Measurements from ENCODE around the gene MFAP3. TPM values are rescaled to one million over a fixed set of nuclear protein-coding genes. Genes with fewer than 3 reads are reported as not detected.
"Not testable (repeated sequence)": the region's sequence is repeated elsewhere in the genome, so short reads cannot be mapped to it uniquely, and the experiment has no call there.

The MFAP3 gene
- total and polyA plus RNA-seq, 5 experiments from 2014 or later: 4.0 to 26.1 (median 7.5) TPM

DNA sequence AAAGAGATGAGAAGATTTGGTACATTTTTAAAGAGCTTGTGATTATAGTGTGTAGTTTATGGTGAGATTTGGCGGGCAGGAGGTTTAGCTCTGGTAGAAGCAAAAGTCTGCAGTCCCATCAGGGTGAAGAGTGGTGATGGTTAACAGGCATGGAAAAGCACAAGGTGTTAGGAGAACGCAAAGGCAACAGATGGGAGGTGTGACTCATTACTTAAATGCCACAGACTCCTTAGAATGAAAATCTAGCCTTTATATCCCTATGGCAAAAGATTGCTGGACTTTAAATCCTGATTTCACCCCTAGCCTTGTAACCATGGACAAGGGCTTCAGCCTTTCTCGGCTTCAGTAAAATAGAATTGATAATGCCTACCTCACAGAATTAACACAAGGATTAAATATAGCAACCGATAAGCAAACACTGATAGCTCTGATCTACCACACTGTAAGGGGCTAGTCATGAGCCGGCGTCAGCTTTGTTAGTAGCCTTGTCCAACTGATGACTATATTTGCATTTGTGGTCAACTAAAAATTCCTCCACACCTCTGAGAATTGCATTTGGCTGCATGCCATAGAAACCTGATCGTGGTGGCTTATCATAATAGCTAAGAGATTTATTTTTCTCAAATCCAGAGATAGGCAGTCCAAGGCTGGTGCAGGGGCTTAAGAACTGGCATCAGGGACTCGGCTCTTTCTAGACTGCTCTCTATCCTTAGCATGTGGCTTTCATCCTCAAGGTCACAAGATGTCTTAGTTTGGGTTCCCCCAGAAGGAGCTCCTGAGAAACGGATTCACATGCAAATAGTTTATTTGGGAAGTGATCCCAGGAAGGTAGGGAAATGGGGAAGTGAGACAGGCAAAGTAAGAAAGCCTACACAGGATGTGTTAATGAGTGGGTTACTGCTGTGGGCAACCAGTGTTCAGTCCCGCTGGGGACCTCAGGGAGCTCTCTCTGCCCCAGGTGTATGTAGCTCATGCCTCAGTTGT lies 19.6 kb downstream of the MFAP3 start:
- H3K4me1 Mint-ChIP-seq: peaks cover 17 to 26% (median 17%) of the 10 kb centered on the region in 4 donors
- no peaks in the 10 kb centered on the region for H3K9me3 Mint-ChIP-seq
- DNase-seq: no peak
- POLR2A ChIA-PET: interaction anchor here (0.9 to 1.3 kb wide), 2 partner anchors 20 to 131 kb away, joined by 3 to 4 read pairs; partner anchors contain the start of genes FAM114A2 and MFAP3
- H3K27ac Mint-ChIP-seq: peak overlapping the region in 7 of 10 donors; percentile 13 to 78 (median 47)
- no peaks in the 10 kb centered on the region for H3K27me3 Mint-ChIP-seq
- no peak overlapping the region for H3K4me3 Mint-ChIP-seq
- H3K36me3 Mint-ChIP-seq: peaks cover 5 to 30% (median 17%) of the 10 kb centered on the region in 3 donors
- peak in 1 of 2 donors; percentile 25 for ATAC-seq

DNA sequence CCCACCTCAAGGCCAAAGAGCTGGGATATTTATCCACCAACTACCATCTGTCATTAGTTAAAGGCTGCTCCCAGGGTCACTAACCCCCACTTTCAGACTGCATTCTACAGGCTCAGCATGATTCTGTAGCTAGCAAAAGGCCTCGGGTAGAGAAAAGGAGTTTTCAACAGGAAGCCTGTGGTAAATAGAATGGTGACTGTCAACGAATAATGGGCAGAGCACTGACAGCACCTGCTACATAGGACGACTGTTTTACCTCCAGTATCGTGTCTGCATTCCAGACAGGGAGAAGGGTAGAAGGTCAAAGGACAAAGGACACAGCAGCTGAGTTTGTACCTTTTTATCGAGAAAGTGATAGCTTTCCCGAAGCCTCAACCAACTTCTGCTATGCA lies 20.3 kb downstream of the MFAP3 start:
- POLR2A ChIA-PET: interaction anchor here (0.9 to 1.3 kb wide), 2 partner anchors 20 to 131 kb away, joined by 3 to 4 read pairs; partner anchors contain the start of genes FAM114A2 and MFAP3

DNA sequence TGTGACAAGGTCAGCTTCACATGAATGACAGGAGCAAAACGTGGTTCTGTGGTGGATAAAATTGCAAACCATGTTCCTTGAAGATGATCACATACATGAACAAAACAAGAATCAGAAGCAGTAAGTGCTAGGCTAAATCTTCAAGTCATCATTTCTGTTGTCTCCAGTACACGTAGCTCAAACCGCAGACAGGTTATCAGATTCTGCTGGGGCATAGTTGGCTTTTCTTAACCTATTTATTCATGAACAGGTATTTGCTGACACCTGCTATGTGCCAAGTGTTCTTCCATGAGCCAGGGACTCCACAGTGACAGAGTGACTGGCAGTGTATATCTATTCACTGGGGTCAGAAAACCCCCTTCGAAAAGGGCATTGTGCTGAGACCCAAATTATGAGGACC lies 20.8 kb downstream of the MFAP3 start:
- H3K27ac Mint-ChIP-seq: peak overlapping the region in 5 of 10 donors; percentile 13 to 78 (median 47)
- ATAC-seq (no peak), DNase-seq (no peak)
- H3K27me3 Mint-ChIP-seq: no peaks in the 10 kb centered on the region
- peaks cover 17 to 24% (median 17%) of the 10 kb centered on the region in 4 donors for H3K4me1 Mint-ChIP-seq
- H3K36me3 Mint-ChIP-seq: peaks cover 3 to 19% (median 9%) of the 10 kb centered on the region in 3 donors
- POLR2A ChIA-PET: interaction anchor here (0.9 kb wide), 1 partner anchor 130 kb away, joined by 3 read pairs; no protein-coding TSS in a partner anchor
- H3K9me3 Mint-ChIP-seq: no peaks in the 10 kb centered on the region
- H3K4me3 Mint-ChIP-seq: no peak overlapping the region

More for the DNA sequence above, 20.3 kb downstream of the MFAP3 start:
- Mint-ChIP-seq H3K4me3 (peak overlapping the region in 1 of 10 donors; percentile 52), H3K9me3 (no peaks in the 10 kb centered on the region), H3K27ac (peak overlapping the region in 7 of 10 donors; percentile 10 to 78 (median 47)), H3K27me3 (no peaks in the 10 kb centered on the region), H3K4me1 (peaks cover 17 to 26% (median 17%) of the 10 kb centered on the region in 4 donors), H3K36me3 (peaks cover 5 to 23% (median 11%) of the 10 kb centered on the region in 3 donors)
- ATAC-seq: peak in 1 of 2 donors; percentile 35
- no peak for DNase-seq

DNA sequence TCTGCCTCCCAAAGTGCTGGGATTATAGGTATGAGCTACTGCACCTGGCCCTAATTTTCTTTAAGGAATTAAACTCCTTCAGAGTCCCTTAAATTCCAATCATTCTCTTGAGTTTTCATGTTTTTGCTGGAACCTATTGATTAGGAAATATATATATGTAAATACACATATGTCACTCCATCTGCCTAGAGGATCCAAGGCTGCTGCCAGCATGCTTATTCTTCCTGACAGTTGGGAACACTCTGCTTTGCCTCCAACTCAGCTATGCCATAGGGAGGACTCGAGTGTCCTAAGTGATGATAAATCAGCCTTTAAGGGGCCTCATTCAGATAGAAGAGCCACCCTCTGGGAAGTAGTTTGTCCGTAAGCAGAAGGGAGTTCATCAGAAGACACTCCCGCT lies 21.8 kb downstream of the MFAP3 start:
- no peak for DNase-seq
- no peak for ATAC-seq
- H3K27ac Mint-ChIP-seq: no peak overlapping the region
- H3K27me3 Mint-ChIP-seq: no peaks in the 10 kb centered on the region
- H3K9me3 Mint-ChIP-seq: no peaks in the 10 kb centered on the region
- POLR2A ChIA-PET: no interaction called here
- no peak overlapping the region for H3K4me3 Mint-ChIP-seq
- peaks cover 0 to 10% (median 4%) of the 10 kb centered on the region in 3 donors for H3K36me3 Mint-ChIP-seq
- H3K4me1 Mint-ChIP-seq: peaks cover 15 to 18% (median 17%) of the 10 kb centered on the region in 4 donors

DNA sequence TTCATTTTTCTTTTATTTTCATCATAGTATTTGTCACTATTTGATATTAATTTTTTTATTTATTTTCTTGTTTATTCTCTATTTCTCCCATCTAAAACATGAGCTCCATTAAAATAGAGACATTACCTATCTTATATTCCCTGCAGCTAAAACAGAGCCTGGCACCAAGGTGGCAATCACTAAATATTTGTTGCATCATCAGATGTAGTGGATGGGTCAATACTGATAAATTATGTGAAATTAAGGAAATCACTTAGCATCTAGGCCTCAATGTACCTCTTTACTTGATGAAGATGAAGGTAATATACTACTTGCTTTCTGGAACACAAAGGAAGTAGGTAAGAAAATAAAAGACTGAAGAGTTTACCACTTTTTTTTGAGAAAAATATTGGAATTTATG lies 24.6 kb downstream of the MFAP3 start:
- Mint-ChIP-seq H3K4me1 (peaks cover 8 to 16% (median 12%) of the 10 kb centered on the region in 4 donors), H3K36me3 (peaks cover 0 to 5% (median 2%) of the 10 kb centered on the region in 3 donors), H3K4me3 (no peak overlapping the region), H3K27ac (peak overlapping the region in 1 of 10 donors; percentile 0), H3K27me3 (peaks cover 0 to 1% (median 0%) of the 10 kb centered on the region in 5 donors), H3K9me3 (no peaks in the 10 kb centered on the region)
- POLR2A ChIA-PET: no interaction called here
- no peak for ATAC-seq
- no peak for DNase-seq

DNA sequence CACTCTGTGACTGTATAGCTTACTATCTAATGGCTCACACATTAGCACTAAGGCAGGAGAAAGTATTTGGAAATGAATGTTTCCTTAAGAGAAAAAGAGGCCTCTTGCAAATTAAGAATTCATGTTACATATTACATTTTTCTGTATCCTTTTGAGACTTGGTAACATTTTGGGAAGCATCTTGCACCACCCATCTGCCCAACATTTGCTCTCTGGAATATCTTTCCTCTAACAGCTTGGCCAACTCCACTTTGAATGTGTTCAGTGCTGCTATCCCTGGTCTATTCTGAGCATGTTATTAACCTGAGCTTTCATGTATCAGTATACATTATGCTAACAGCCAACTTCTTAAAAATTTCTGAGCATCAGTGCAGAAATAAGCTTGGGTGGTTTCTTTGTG lies 27.2 kb downstream of the MFAP3 start:
- H3K9me3 Mint-ChIP-seq: no peaks in the 10 kb centered on the region
- DNase-seq (no peak), ATAC-seq (no peak)
- POLR2A ChIA-PET: no interaction called here
- H3K4me3 Mint-ChIP-seq: no peak overlapping the region
- peaks cover 0 to 15% (median 7%) of the 10 kb centered on the region in 5 donors for H3K27me3 Mint-ChIP-seq
- H3K4me1 Mint-ChIP-seq: no peaks in the 10 kb centered on the region
- H3K36me3 Mint-ChIP-seq: peaks cover 0 to 3% (median 2%) of the 10 kb centered on the region in 3 donors
- no peak overlapping the region for H3K27ac Mint-ChIP-seq

DNA sequence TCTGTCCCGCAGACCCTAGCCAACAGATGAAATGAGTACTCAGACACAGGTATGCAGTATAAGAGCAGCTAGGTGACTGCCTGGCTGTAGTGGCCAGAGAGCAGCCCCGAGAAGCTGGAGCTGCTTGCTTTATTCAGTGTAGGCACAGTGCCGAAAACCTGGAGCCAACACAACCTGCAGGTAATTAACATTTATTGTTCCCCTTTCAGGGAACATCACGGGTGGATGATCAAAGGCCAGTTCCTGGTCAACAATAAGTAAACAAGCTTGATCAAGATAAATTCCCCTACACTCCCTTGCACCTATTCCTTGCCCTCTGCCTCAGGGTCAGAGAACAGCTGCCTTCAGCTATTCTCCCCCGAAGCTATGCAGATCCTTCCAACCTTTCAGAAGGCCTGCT lies 31.1 kb downstream of the MFAP3 start:
- Mint-ChIP-seq H3K27me3 (peaks cover 0 to 23% (median 8%) of the 10 kb centered on the region in 5 donors), H3K4me1 (peaks cover 5 to 15% (median 9%) of the 10 kb centered on the region in 4 donors)
- DNase-seq, H3K9me3 Mint-ChIP-seq, H3K27ac Mint-ChIP-seq, POLR2A ChIA-PET, ATAC-seq, H3K4me3 Mint-ChIP-seq, H3K36me3 Mint-ChIP-seq: not testable (repeated sequence)

DNA sequence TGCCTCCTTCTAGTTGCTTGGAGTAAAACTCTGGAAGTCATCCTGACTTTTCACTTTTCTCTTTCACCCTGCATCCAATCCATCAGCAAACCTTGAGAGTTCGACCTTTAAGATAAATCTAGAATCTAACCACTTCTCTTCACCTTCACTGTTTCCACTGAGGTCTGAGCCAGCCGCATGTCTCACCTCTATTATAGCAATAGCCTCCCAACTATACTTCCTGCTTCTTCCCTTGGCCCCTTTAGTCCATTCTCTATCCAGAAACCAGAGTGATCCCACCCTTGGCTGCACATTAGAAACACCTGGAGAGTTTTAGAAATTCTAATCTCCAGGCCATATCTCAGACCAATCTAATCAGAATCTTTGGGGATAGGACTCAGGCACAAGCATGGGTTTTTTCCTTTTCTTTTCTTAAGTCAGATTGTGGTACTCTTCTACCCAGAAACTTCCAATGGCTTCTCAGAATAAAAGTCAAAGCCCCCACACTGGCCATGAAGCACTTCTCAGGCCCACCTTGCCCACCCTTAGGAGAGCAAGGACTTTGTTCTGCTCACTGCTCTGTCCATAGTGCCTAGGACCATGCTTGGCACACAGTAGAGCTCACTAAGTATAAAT lies 33.1 kb downstream of the MFAP3 start:
- Mint-ChIP-seq H3K4me3 (peak overlapping the region in 1 of 10 donors; percentile 53), H3K36me3 (peaks cover 0 to 3% (median 0%) of the 10 kb centered on the region in 3 donors), H3K27ac (peak overlapping the region in 7 of 10 donors; percentile 10 to 78 (median 53)), H3K4me1 (peaks cover 5 to 31% (median 22%) of the 10 kb centered on the region in 4 donors), H3K27me3 (peaks cover 0 to 23% (median 8%) of the 10 kb centered on the region in 5 donors), H3K9me3 (no peaks in the 10 kb centered on the region)
- POLR2A ChIA-PET: interaction anchor here (2.1 kb wide), 1 partner anchor 118 kb away, joined by 10 read pairs; the partner anchor contains the start of gene GALNT10
- no peak for ATAC-seq
- DNase-seq: no peak

DNA sequence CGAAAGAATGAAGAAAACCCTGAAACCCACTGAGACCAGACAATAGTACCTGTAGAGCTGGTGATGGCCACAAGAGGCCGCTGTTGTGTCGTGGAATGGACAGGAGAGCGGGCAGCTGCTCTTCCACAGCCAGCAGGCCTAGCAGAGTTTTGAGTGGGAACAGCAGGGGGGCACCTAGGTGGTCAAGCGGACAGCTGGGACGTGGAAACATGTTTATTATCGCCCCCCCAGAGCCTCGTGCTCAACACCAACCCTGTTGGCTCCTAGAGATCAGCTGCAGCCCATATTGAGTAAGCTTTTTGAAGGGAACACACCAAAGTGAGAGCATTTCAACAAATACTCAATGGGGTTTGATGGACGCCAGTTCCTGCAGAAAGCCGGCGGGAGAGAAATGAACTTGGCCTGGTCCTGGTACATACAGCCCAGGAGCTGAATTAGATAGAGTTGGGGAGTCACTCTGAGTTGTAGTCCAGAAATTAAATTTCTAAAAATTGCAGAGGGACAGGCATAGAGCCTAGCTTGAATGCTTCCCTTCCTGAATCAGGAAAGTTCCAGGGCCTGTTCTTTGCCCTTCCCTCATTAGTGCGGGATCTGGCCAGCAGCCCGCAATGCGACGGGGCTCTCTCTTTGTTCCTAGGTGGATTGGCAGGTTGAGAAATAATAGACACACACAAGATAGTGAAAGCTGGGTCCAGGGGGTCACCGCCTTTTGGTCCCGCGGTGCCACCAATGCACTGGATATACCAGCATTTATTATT lies 33.8 kb downstream of the MFAP3 start:
- POLR2A ChIA-PET: interaction anchor here (2.1 kb wide), 1 partner anchor 118 kb away, joined by 10 read pairs; the partner anchor contains the start of gene GALNT10
- ATAC-seq: peak; percentile 90 to 96
- Mint-ChIP-seq H3K4me1 (peaks cover 5 to 36% (median 23%) of the 10 kb centered on the region in 4 donors), H3K27me3 (peaks cover 0 to 23% (median 8%) of the 10 kb centered on the region in 5 donors), H3K9me3 (no peaks in the 10 kb centered on the region), H3K36me3 (peaks cover 0 to 3% (median 0%) of the 10 kb centered on the region in 3 donors), H3K27ac (peak overlapping the region in 5 of 10 donors; percentile 10 to 78 (median 59)), H3K4me3 (peak overlapping the region in 1 of 10 donors; percentile 53)
- peak; percentile 58 to 89 (median 78) for DNase-seq

DNA sequence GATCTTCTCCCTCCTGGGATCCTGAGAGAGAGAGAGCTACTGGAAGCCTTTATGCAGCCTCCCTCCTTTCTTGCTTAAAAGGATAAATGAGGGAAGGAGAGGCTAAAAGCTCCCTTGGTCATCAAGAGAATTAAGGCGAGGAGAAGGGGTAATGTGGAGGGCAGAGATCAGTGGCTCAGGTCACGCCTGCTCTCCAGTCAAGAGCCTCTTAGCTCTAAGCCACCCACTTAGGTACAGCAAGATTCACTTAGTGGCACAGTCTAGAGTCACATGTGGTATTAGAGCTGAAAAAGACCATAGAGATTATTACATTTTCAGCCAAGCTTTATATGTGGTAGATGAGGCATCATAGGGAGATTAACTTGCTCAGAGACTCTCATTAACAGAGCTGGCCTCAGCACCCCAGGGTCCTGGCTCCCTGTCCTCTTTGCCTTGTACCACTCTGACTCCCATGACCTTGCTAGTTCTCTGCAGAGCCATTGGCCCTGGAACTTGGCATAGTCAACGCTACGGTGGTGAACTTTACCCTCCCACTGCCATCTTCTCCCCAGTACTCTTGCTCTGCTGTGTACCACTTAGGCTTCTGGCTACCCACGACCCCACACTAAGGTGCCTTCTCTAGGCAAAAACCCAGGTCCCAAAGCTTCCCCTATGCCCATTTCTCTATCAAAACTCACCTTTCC lies 37.6 kb downstream of the MFAP3 start:
- peaks cover 5 to 36% (median 23%) of the 10 kb centered on the region in 4 donors for H3K4me1 Mint-ChIP-seq
- POLR2A ChIA-PET: interaction anchor here (0.8 to 1.8 kb wide), 3 partner anchors 38 to 115 kb away, joined by 3 to 10 read pairs (median 3); partner anchors contain the start of genes FAM114A2, GALNT10 and MFAP3
- H3K36me3 Mint-ChIP-seq: no peaks in the 10 kb centered on the region
- H3K4me3 Mint-ChIP-seq: no peak overlapping the region
- DNase-seq: no peak
- peak overlapping the region in 2 of 10 donors; percentile 19 to 80 for H3K27ac Mint-ChIP-seq
- H3K9me3 Mint-ChIP-seq: no peaks in the 10 kb centered on the region
- H3K27me3 Mint-ChIP-seq: peaks cover 0 to 13% (median 0%) of the 10 kb centered on the region in 5 donors
- ATAC-seq: no peak

DNA sequence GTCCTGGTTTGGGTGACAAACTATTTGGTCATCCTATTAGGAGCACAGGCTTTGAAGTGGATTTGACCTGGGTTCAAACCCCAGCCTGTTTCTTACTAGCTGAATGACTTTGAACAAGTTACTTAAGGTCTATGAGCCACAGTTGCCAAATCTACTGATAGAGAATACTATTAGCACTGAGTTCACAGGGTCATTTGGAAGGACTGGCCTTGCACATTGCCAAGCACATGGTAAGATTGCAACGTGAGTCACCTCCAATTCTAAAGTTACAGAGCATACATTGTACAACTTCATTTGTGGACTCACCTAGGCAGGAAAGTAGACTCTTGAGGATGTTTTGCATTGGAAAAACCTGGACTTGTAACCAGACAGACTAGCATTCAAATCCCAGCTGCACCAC lies 38.9 kb downstream of the MFAP3 start:
- no peak overlapping the region for H3K4me3 Mint-ChIP-seq
- H3K36me3 Mint-ChIP-seq: no peaks in the 10 kb centered on the region
- POLR2A ChIA-PET: no interaction called here
- H3K9me3 Mint-ChIP-seq: no peaks in the 10 kb centered on the region
- DNase-seq (no peak), ATAC-seq (no peak)
- H3K27me3 Mint-ChIP-seq: no peaks in the 10 kb centered on the region
- H3K27ac Mint-ChIP-seq: no peak overlapping the region
- H3K4me1 Mint-ChIP-seq: peaks cover 0 to 28% (median 19%) of the 10 kb centered on the region in 4 donors
